ENCODE results near the gene MEX3A.
"Not testable (repeated sequence)": the region's sequence is repeated elsewhere in the genome, so short reads cannot be mapped to it uniquely, and the experiment has no call there.

The MEX3A gene

GRCh38 chr1:156117414-156118176, 35.3 kb upstream of the MEX3A start:
- FAIRE-seq = no peak

GRCh38 chr1:156116731-156117130, 34.5 kb upstream of the MEX3A start:
- FAIRE-seq = not testable (repeated sequence)

GRCh38 chr1:156115514-156116374, 33.5 kb upstream of the MEX3A start:
- no peak for FAIRE-seq

GRCh38 chr1:156114919-156115513, 32.8 kb upstream of the MEX3A start:
- no peak for FAIRE-seq

GRCh38 chr1:156114101-156114918, 32.0 kb upstream of the MEX3A start, which contains the start of gene LMNA:
LMNA (plus strand) TSS chr1:156114711; CDS start chr1:156114919, 208 bp downstream.
- FAIRE-seq = peak; percentile 13

- FAIRE-seq = no peak
Observed at GRCh38 chr1:156113282-156113950, 31.2 kb upstream of the MEX3A start.

GRCh38 chr1:156112276-156113137, 30.2 kb upstream of the MEX3A start:
- no peak for FAIRE-seq

- FAIRE-seq = no peak
Observed at GRCh38 chr1:156111355-156111962, 29.2 kb upstream of the MEX3A start.

GRCh38 chr1:156110252-156110651, 28.0 kb upstream of the MEX3A start:
- no peak for FAIRE-seq

- FAIRE-seq = no peak
Observed at GRCh38 chr1:156108664-156109241, 26.5 kb upstream of the MEX3A start.

GRCh38 chr1:156108057-156108456, 25.8 kb upstream of the MEX3A start:
- no peak for FAIRE-seq

GRCh38 chr1:156106624-156107488, 24.6 kb upstream of the MEX3A start:
- FAIRE-seq = no peak

- FAIRE-seq = no peak
Observed at GRCh38 chr1:156104861-156105832, 22.9 kb upstream of the MEX3A start.

GRCh38 chr1:156104065-156104810, 22.0 kb upstream of the MEX3A start:
- FAIRE-seq = no peak

GRCh38 chr1:156103521-156103947, 21.3 kb upstream of the MEX3A start:
- FAIRE-seq = no peak

- no peak for FAIRE-seq
Observed at GRCh38 chr1:156102633-156103511, 20.6 kb upstream of the MEX3A start.
